GM18498 (cell line): ENCODE measurements around the gene NPIPB8.
"Not testable (repeated sequence)": the region's sequence is repeated elsewhere in the genome, so short reads cannot be mapped to it uniquely, and the experiment has no call there.

ENCODE experiments used
- ATAC-seq: cut with Tn5 transposase; IDR thresholded peaks from one replicate; pipeline ENCODE4 v1.9.1; 2021; ENCODE audit warnings: mild to moderate bottlenecking, moderate library complexity; ENCODE audit not compliant: unreplicated experiment

Gene NPIPB8

DNA sequence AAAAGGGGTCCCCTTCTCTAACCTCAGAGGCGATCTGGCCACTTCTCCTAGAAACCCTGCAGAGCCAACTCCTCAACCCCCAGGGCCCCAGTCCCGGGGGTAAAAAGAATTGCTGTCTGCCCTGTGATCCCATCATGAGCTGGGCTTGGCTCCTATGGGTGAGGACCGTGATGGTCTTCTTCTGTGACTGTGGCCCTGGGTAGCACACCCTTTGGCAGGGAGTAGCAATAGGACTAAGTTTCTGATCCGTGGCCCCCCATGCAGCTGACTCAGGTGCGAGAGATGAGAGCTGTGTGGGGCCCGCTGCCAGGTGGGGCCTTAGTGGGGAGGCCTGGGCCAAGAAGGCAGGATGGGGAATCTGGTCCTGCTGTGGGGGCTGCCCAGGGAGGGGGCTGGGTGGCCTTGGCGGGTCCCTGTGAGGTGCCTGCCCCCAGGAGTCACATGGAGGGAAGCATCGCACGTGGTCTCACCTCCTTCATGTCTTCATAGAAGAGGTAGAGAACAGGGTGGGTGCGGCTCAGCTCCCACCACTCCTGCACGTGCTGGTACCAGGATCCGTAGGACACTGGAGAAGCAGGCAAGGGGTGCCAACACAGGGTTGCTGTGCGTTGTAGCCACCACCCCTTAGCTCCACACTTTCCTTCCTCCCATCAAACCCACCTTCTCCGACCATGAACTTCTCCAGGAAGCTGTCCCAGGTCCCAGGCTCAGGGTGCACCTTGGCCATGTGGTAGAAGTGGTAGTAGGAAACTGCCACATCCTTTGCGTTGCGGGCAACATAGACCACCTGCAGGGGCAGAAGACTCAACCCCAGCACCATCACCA is 31.4 kb upstream of the NPIPB8 start:
- no peak for ATAC-seq

DNA sequence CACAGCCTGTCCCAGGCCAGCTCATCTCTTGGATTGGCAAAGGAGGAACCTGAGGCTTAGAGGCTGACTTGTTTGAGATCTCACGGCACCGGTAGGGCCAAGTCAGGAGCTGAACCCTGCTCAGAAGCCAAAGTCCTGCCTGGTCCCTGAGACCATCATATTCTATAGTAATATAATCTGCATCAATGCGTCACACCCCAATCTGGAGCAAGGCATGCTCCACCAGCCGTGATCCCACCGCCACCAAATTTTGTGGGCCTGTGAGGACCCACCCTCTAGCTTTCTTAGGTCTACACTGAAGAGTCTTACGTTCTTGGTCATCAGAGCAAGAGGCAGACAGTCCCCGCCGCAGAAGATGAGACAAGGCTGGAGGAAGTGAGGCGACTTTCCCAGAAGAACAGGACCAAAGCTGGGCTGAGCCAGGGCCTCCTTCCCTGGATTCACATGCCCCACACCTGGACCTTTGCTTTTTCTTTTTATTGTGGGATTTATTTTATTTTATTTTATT is 30.7 kb upstream of the NPIPB8 start:
- no peak for ATAC-seq

DNA sequence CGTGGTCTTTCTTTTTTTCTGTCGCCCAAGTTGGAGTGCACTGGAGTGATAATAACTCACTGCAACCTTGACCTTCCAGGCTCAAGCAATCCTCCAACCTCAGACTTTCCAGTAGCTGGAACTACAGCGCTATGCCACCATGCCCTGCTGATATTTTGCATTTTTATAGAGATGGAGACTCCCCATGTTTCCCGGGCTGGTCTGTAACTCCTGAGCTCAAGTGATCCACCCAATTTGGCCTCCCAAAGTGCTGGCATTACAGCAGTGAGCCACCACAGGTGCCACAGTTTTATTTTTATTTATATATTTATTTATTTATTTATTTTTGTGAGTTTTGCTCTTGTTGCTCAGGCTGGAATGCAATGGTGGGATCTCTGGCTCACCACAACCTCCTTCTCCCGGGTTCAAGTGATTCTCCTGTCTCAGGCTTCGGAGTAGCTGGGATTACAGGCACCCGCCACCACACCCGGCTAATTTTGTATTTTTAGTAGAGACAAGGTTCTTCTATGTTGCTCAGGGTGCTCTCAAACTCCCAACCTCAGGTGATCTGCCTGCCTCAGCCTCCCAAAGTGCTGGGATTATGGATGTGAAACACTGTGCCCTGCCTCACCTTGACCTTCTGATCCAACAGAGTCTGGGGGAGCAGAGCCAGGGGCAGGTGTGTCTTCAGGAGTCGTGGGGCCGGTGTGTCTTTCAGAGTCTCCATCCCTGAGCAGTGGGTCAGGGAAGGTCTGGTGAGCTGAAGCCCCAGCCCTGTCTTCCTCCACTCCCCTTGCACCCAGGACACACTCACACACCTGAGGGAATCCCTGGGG is 30.0 kb upstream of the NPIPB8 start:
- ATAC-seq = not testable (repeated sequence)

DNA sequence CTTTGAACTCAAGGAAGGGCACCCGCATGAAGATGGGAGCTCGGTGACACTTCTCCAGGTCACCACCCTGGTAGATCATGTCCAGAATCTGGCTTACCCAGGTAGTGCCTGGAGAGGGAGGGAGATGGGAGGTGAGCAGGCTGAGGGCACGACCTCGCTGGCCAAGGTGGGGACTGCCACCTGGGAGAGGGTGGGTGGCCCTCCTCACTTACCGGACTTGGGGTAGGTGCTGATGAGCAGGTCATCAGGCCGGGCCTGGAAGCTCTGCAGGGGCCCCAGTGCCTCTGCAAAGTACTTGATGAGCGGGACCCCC is 29.4 kb upstream of the NPIPB8 start:
- not testable (repeated sequence) for ATAC-seq

DNA sequence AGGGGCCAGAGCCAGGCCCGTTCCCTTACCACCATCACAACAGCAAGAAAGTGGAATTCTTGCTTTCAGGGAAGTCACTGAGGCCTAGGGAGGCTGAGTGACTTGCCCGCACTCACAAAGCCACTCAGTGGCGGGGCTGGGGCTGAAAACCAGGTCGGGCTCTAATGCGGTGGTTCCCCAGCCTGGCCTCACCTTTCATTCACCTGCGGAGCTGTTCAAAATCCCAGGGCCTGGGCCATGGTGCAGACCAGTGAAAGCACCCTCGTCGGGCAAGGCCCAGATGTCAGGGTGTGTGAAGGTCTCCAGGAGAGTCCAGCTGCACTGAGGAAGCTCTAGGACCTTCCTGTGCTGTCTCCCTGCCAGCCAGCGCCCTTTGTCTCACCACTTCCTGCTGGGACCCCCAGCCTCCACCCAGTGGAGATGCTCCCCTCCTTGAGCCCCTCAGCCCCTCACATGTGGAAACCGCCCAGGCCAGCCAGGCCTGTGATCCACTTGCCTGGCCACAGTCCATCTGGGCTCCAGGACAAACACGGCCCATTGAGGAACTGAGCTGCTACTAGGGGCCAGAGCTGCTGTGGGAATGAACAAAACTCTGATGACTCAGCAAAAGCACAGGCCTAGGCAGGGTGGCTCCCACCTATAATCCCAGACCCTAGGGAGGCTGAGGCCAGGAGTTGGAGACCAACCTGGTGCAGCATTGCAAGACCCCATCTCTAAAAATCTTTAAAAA is 28.8 kb upstream of the NPIPB8 start:
- ATAC-seq = not testable (repeated sequence)

- ATAC-seq = no peak
Observed at GRCh38 chr16:28609631-28610594, 28.0 kb upstream of the NPIPB8 start, which contains the start of gene SULT1A1. Gene SULT1A1, minus strand, starts transcription at chr16:28610044. Its CDS starts 1,189 bp downstream, at chr16:28608855.

- no peak for ATAC-seq
Observed at GRCh38 chr16:28610595-28611191, 27.2 kb upstream of the NPIPB8 start.

DNA sequence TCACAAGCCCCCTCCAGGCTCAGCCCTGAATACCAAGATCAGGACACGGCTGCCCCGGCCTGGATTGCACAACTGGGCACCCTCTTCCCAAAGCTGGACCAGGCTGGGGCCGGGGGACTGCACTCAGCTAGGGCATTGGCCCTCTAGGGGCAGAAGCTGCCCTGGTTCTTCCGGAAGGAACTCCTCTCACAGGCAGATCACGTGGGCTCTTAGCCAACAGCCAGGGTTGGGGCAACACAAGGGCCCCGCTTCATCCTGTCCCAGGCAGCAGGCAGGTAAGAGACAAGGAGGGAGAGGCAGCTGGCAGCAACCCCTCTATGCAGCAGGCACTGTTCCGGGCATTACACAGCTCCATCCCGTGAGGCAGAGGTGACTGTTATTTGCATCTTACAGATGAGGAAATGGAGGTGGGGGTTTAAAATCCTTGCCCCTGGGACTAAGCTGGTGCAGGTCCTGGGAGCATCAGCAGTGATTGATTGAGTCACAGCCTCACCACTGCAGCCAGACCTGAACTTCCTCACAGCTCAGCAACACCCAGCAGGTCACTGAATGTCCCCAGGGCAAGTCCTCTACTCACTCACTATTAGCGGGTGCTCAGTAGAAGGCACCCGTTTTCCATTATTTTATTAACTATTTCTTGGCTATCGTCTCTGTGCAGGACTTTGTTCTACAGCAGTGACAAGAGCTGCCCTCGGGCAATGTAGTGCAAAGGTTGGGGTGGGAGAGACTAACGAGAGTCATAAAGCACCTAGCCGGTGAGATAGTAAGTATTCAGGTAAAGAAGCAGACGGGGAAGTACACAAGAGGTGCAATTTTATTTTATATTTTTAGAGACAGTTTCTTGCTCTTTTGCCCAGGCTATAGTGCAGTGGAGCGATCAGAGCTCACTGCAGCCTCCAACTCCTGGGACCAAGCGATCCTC is 25.2 kb upstream of the NPIPB8 start:
- ATAC-seq = peak; percentile 57

- not testable (repeated sequence) for ATAC-seq
Observed at GRCh38 chr16:28613912-28614311, 24.0 kb upstream of the NPIPB8 start.

GRCh38 chr16:28614561-28614960 is 23.3 kb upstream of the NPIPB8 start:
- not testable (repeated sequence) for ATAC-seq

- ATAC-seq = not testable (repeated sequence)
Observed at GRCh38 chr16:28615486-28616223, 22.2 kb upstream of the NPIPB8 start.

DNA sequence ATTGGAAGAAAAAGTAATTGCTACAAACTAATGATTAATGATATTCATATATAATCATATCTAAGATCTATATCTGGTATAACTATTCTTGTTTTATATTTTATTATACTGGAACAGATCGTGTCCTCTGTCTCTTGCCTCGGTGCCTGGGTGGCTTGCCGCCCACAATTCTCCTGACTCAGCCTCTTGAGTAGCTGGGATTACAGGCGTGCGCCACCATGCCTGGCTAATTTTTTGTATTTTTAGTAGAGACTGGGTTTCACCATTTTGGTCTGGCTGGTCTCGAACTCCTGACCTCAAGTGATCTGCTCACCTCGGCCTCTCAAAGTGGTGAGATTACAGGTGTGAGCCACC is 21.7 kb upstream of the NPIPB8 start:
- not testable (repeated sequence) for ATAC-seq

DNA sequence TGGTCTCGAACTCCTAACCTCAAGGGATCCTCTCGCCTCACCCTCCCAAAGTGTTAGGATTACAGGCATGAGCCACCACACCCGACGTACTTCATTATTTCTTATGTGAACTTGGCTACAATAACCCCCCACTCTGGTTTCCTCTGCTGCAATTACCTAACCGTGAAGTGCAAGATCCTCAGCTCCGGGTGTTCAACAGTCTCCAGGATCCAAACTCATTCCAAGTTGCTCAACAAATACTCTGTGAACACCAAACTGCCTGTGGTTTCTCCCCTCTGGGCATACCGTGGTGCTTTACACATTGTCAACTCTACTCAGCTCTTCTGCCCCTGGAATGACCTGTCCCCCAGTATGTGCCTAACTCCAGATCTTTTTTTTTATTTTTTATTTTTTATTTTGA is 21.2 kb upstream of the NPIPB8 start:
- no peak for ATAC-seq

DNA sequence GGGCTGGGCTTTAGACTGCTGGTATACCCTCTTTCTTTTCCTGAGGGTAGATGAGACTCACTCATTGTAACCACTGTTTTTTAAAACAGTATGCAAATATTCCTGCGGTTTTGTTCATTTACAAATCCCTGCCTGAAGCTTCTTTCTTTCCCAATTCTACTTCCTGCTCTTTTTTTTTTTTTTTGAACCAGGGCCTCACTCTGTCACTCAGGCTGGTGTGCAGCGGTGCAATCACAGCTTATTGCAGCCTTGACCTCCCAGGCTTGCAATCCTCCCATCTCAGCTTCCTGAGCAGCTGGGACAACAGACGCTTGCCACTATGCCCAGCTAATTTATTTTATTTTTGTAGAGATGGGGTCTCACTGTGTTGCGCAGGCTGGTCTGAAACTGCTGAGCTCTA is 20.0 kb upstream of the NPIPB8 start:
- ATAC-seq = no peak

DNA sequence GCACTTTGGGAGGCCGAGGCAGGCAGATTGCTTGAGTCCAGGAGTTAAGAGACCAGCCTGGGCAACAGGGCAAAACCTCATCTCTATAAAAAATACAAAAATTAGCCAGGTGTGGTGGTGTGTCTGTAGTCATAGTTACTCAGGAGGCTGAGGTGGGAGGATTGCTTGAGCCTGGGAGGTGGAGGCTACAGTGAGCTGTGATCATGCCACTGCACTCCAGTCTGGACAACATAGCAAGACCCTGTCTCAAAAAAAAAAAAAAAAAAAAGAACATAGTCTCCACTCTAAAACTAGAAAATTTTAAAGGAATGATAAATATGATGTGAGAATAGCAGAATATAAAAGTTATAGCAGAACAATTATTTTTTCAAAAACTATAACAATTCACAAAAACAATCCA is 17.5 kb upstream of the NPIPB8 start:
- ATAC-seq = not testable (repeated sequence)

DNA sequence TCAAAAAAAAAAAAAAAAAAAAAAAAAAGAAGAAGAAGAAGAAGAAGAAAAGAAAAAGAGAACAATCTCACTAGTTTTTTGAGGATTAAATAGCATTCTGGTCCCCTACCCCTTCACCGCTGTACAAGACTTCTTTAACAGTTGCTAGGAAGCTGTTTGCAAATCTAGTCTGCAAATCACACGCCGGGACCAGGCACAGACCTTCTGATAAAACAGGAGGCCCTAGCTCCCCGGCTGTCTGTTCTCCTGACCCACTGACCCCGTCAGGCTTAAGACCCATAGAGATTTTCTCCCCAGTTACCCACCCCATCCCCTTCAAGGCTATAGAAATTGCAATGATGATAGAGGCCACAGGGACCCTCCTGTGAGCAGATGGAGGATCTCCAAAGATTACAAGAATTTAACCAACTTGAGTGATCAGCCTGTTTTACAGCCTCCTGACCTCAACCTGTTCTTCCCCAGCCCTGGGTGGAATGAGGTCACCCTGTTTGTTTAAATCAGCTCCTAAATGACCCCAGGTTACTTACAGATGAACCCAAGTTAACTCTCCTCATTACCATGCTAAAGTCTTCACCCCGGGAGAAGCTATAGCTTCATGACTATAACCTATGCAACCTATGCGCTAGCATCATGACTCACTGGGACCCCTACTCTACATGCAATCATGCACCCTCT is 16.2 kb upstream of the NPIPB8 start:
- no peak for ATAC-seq

DNA sequence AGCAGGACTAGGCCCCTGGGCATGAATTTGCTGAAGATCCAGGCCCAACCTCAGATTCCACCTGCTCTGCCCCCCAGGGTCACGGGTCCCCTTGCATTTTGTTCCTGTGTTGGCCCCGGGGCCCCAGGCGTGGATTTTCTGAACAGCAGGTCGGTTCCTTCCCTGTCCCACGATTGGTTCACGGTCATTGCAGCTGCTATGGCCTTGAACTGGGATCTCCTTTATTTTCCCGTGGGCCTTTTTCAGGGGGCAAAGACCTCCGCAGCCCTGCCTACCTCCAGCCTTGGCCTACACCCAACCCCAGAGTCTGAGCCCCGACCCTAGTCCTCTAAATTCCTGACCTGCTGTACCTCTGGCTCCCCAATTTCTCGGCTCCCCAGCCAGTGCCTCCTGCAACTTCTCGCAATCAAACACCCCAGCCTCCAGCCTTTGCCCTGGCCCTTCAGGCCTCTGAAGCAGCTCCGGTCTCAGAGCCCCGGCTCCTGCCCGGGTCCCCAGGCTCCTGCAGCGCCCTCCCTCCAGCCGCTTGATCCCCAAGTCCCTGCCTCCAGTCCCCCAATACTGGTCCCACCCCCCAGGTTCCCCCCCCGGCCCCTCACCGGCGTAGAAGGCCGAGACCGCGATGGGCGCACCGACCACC is 15.2 kb upstream of the NPIPB8 start:
- ATAC-seq = not testable (repeated sequence)
